GM19438 (cell line): ENCODE measurements around the gene NR2F6.
A peak's percentile ranks its signal among the peaks of the same experiment; 100 is the strongest.

Experiments used
- ATAC-seq: cut with Tn5 transposase; IDR thresholded peaks from one replicate; pipeline ENCODE4 v1.9.1; 2021; ENCODE audit warnings: low read depth; ENCODE audit not compliant: unreplicated experiment

The NR2F6 gene

GRCh38 chr19:17240826-17241399 lies 4.8 kb downstream of the NR2F6 start:
- ATAC-seq, result no peak

- no peak for ATAC-seq
Observed at GRCh38 chr19:17240062-17240752, 5.5 kb downstream of the NR2F6 start.

- ATAC-seq, result no peak
Observed at GRCh38 chr19:17237747-17238706, 7.7 kb downstream of the NR2F6 start.

- no peak for ATAC-seq
Observed at GRCh38 chr19:17236811-17237543, 8.7 kb downstream of the NR2F6 start.

- ATAC-seq, result peak; percentile 31
Observed at GRCh38 chr19:17235971-17236777, 9.5 kb downstream of the NR2F6 start.

GRCh38 chr19:17235300-17235970 lies 10.3 kb downstream of the NR2F6 start:
- ATAC-seq, result peak; percentile 61

- ATAC-seq, result peak; percentile 64
Observed at GRCh38 chr19:17234911-17235299, 10.8 kb downstream of the NR2F6 start.

- ATAC-seq, result no peak
Observed at GRCh38 chr19:17232258-17232657, 13.5 kb downstream of the NR2F6 start.

GRCh38 chr19:17229890-17230289 lies 15.8 kb downstream of the NR2F6 start:
- ATAC-seq, result no peak

GRCh38 chr19:17227798-17228367 lies 17.8 kb downstream of the NR2F6 start:
- ATAC-seq, result no peak

- peak; percentile 93 for ATAC-seq
Observed at GRCh38 chr19:17226002-17226933, 19.5 kb downstream of the NR2F6 start, which contains the start of gene OCEL1. Gene OCEL1, plus strand, starts transcription at chr19:17226226. Its CDS starts 22 bp downstream, at chr19:17226248.

GRCh38 chr19:17225053-17225452 lies 20.7 kb downstream of the NR2F6 start:
- ATAC-seq, result no peak

- no peak for ATAC-seq
Observed at GRCh38 chr19:17220207-17220758, 25.4 kb downstream of the NR2F6 start.

- no peak for ATAC-seq
Observed at GRCh38 chr19:17219286-17219685, 26.4 kb downstream of the NR2F6 start.

- no peak for ATAC-seq
Observed at GRCh38 chr19:17216058-17216670, 29.6 kb downstream of the NR2F6 start.

- peak; percentile 66 for ATAC-seq
Observed at GRCh38 chr19:17215127-17215971, 30.4 kb downstream of the NR2F6 start, which contains the start of gene USE1. Gene USE1, plus strand, starts transcription at chr19:17215357. Its CDS starts 49 bp downstream, at chr19:17215406.
